Raji (cell line): ENCODE results near the gene BDP1.

Experiments
- POLR2A ChIP-seq: IDR thresholded peaks from 2 replicates; pipeline ENCODE4 v1.6.1; 2011; ENCODE audit warnings: low read depth, low read length, control low read depth; ENCODE audit not compliant: insufficient read depth

The BDP1 gene

GRCh38 chr5:71455427-71456361, at the start of gene BDP1:
Gene BDP1 (plus strand): TSS chr5:71455651. CDS start chr5:71455878, 227 bp downstream.
- TF ChIP-seq POLR2A = peak; percentile 78

DNA sequence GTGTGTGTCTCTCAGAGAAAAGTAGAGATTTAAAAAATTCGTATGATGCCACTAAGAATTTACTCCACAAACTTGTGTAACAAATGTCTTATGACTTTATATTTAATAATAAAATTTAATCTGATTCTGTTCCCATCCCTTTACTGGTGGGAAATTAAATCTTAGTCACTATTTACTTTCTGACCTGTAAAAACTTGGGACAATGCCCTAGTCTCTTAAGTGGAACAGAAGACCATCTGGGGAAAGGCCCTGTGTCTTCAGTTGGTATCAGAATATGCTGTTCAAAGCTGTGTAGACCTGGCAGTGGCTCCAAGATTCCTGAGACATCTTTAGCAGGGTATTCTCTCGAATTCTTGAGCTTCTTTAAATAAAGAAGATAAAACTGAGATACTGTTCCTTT, 2.6 kb upstream of the BDP1 start:
- TF ChIP-seq POLR2A = no peak

DNA sequence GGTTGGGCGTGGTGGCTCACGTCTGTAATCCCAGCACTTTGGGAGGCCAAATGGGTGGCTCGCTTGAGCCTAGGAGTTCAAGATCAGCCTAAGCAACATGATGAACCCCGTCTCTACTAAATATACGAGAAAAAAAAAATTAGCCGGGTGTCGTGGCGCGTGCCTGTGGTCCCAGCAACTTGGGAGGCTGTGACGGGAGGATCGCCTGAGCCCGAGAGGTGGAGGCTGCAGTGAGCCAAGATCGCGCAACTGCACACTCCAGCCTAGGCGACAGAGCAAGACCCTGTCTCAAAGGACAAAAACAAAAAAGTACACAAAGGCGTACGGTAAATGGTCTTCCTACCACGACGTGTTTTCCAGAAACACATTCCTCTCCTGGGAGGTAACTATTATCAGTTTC, 538 bp upstream of the BDP1 start:
- TF ChIP-seq POLR2A = no peak

DNA sequence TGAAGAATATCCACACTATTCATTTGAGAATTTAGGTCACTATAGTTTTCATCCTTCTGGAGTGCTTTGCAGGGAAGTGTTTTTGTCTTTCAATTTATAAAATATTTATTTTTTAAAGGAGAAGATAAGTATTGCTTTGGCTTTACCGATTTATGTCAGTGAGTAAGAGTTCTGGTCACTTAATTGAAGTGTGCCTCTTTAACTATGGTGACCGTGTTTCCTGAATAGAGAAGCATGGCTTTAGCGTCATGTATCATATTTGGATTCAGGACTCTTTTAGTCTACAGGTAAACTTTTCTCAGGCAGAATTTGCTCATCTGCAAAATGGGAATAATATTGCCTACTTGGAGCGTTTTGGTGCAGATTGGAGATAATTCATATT, 902 bp downstream of the BDP1 start:
- TF ChIP-seq POLR2A = no peak

DNA sequence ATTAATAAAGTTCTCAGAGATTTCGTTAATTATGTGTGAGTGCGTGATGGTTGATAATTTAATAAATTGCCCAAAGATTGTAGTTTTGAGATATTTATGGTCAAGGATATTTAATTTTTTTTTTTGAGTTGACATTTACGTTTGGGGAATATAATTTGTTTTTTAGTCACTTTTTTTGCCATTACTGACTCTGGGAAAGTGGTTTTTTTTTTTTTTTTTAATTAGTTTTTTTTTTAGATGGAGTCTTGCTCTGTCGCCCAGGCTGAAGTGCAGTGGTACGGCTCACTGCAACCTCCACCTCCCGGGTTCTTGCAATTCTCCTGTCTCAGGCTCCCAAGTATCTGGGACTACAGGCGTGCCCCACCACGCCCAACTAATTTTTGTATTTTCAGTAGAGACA, 1.7 kb downstream of the BDP1 start:
- TF ChIP-seq POLR2A = no peak

DNA sequence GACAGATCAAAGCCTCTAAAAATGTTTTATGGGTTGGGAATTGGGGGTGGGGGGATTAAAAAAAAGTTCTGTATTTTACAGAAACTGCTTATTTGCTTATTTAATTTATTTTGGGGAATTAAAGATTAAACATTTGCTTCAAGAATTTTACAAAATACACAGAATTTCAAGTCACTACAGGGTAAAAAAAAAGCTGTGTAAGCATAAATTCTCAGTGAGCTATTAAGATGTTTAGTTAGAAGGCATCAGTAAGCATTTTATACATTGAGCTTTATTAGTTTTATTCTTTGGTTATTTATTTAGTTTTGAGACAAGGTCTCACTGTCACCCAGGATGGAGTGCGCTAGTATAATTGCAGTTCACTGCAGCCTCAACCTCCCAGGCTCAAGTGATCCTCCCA, 5.2 kb downstream of the BDP1 start:
- TF ChIP-seq POLR2A = no peak

GRCh38 chr5:71461360-71461759, 5.9 kb downstream of the BDP1 start:
- no peak for TF ChIP-seq POLR2A

- TF ChIP-seq POLR2A = no peak
Measured at GRCh38 chr5:71471193-71471592, 15.7 kb downstream of the BDP1 start.

- TF ChIP-seq POLR2A = no peak
Measured at GRCh38 chr5:71475788-71476384, 20.4 kb downstream of the BDP1 start.

DNA sequence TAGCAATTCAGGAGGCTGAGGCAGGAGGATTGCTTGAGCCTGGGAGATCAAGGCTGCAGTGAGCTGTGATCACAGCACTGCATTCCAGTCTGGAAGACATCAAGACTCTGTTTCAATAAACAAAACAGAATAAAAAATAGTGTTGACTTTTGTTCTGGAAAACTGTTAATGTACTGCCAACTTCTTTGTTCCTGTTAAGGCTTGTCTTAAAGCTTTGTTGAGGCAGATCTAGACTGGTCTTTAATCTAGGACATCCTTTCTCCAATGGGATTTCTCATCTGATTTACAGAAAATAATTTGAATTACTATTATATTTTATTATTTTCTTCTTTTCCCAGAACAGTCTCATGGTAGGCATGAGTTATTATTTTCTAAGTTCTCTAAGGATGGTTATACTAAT, 26.0 kb downstream of the BDP1 start:
- TF ChIP-seq POLR2A = no peak

DNA sequence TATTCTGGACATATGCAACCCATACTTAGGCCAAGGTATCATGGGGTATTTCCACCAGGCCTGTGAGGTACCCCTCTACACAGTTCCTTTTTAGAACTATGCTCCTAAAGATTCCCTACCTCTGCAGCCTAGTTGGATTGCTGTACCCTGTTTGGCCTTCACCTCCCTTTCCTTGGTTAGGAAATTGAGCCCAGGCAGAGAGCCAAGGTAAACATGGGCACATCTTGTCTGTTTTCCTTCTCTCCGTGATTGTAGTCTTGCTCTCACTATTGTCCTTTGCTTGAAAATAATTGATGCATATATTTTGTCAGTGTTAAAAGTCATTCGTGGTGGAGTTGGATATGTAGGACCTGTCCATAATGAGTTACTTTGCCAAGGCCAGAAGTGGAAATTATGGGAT, 26.7 kb downstream of the BDP1 start:
- no peak for TF ChIP-seq POLR2A

DNA sequence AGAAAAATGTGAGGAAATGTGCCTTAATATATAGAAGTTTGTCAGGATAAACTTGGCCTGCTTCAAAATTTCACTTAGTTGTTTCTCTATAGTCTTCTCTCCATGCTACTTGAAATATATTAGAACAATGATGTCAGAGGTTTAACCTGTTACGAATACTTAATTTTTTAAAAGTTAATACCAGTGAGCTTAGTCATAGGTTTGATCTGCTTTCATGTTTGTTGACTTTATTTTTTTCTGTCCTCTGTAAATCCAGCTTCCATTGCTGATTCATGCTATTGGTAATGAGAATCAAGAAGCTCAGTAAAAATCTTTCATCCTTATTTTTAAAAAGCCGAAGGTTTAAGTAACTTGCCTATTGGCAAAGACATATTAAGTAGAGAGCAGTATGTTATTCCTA, 27.9 kb downstream of the BDP1 start:
- no peak for TF ChIP-seq POLR2A

DNA sequence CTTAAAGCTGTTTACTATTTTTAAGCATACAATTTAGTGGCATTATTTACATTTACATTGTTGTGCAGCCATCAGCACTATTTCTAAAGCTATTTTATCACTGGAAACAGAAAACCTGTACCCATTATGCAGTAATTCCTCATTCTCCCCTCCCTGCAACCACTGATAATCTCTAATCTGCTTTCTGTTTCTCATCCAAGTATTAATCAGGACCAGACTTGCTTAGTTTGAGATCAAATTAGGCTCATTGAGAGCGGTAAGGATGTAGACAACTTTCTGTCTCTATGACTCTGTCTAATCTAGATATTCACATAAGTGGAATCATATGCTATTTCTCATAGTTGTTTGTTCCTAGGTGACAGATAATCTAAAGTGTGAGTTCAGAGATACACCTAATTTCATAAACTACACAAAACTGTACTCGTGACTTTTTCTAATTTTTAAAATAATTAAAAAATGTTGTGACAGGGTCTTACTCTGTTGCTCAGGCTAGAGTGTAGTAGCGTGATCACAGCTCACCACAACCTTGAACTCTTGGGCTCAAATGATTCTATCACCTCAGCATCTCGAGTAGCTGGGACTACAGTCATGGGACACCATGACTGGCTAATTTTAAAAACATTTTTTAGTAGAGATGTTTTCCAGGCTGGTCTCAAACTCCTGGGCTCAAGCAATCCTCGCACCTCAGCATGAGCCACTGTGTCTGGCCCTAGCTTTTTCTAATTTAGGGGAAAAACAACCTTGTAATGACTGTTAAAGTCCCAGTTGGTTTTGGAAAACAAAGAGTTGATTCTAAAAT, 37.6 kb downstream of the BDP1 start:
- TF ChIP-seq POLR2A = no peak

GRCh38 chr5:71503536-71503935, 48.1 kb downstream of the BDP1 start:
- no peak for TF ChIP-seq POLR2A

- no peak for TF ChIP-seq POLR2A
Measured at GRCh38 chr5:71522151-71522550, 66.7 kb downstream of the BDP1 start.

GRCh38 chr5:71528206-71528605, 72.8 kb downstream of the BDP1 start:
- no peak for TF ChIP-seq POLR2A

- TF ChIP-seq POLR2A = no peak
Measured at GRCh38 chr5:71529682-71530081, 74.2 kb downstream of the BDP1 start.
